Keratinocyte (primary cell): Measurements from ENCODE around the gene CDK2AP2. TPM values are rescaled to one million over a fixed set of nuclear protein-coding genes. Genes with fewer than 3 reads are reported as not detected.

Experiments used
- DNase-seq: peaks from one replicate; pipeline ENCODE4 v3.0.0-alpha.2; 2011; ENCODE audit warnings: low read depth, missing footprints, low spot score
- FAIRE-seq: peaks from 2 replicates; lab custom pipeline; 2011; peaks lifted over from hg19 to GRCh38; lab: Jason Lieb, UNC
- H2AFZ ChIP-seq: 2 replicates; pipeline ENCODE4 v1.6.0; 2012; ENCODE audit warnings: low read length, control low read depth, inconsistent platforms; ENCODE audit not compliant: control insufficient read depth
- H3K27ac ChIP-seq: 2 replicates; pipeline ENCODE4 v1.5.1; 2011; ENCODE audit warnings: low read length; ENCODE audit not compliant: control insufficient read depth, insufficient read depth
- H3K27me3 ChIP-seq: 3 replicates; pipeline ENCODE4 v1.6.0; 2011; ENCODE audit warnings: low read length; ENCODE audit not compliant: control insufficient read depth, insufficient read depth; ENCODE audit errors: extremely low read depth
- H3K36me3 ChIP-seq, 2 experiments: 2 replicates in 1 of 2; 3 replicates in 1 of 2; pipeline ENCODE4 v1.5.1; 2011; ENCODE audit warnings: low read length in 2 of 2, mild to moderate bottlenecking in 1 of 2; ENCODE audit not compliant: control insufficient read depth in 2 of 2, insufficient read depth in 2 of 2; ENCODE audit errors: extremely low read depth in 1 of 2
- H3K4me1 ChIP-seq: 3 replicates; pipeline ENCODE4 v1.5.1; 2011; ENCODE audit warnings: low read length; ENCODE audit not compliant: control insufficient read depth, insufficient read depth; ENCODE audit errors: extremely low read depth
- H3K4me2 ChIP-seq: 3 replicates; pipeline ENCODE4 v1.6.0; 2011; ENCODE audit warnings: low read depth, low read length; ENCODE audit not compliant: control insufficient read depth, insufficient read depth; ENCODE audit errors: extremely low read depth
- H3K4me3 ChIP-seq, 3 experiments: fragments of 200-600 bp in 1 of 3; sonication (generic) in 1 of 3; 2 replicates in 2 of 3; 3 replicates in 1 of 3; pipeline ENCODE4 v1.5.1; 2011 to 2016; ENCODE audit warnings: low read length in 3 of 3, mild to moderate bottlenecking in 3 of 3, control low read depth in 2 of 3, inconsistent platforms in 1 of 3, low read depth in 1 of 3, mixed read lengths in 1 of 3, mixed run types in 1 of 3, moderate library complexity in 1 of 3; ENCODE audit not compliant: control insufficient read depth in 2 of 3, insufficient read depth in 2 of 3; ENCODE audit errors: extremely low read depth in 1 of 3
- H3K79me2 ChIP-seq: 2 replicates; pipeline ENCODE4 v1.6.0; 2012; ENCODE audit warnings: low read length; ENCODE audit not compliant: control insufficient read depth, insufficient read depth
- H3K9ac ChIP-seq: 3 replicates; pipeline ENCODE4 v1.6.0; 2011; ENCODE audit warnings: low read length; ENCODE audit not compliant: control insufficient read depth, insufficient read depth; ENCODE audit errors: extremely low read depth
- H3K9me1 ChIP-seq: 3 replicates; pipeline ENCODE4 v1.6.0; 2011; ENCODE audit warnings: low read length; ENCODE audit not compliant: control insufficient read depth, insufficient read depth; ENCODE audit errors: extremely low read depth
- H3K9me3 ChIP-seq: 2 replicates; pipeline ENCODE4 v1.5.1; 2012; ENCODE audit warnings: low read depth, low read length; ENCODE audit not compliant: control insufficient read depth
- H4K20me1 ChIP-seq: 3 replicates; pipeline ENCODE4 v1.6.0; 2011; ENCODE audit warnings: low read length; ENCODE audit not compliant: control insufficient read depth, insufficient read depth; ENCODE audit errors: extremely low read depth
- CTCF ChIP-seq, 3 experiments: IDR thresholded peaks in 1 of 3; conservative IDR thresholded peaks in 1 of 3; optimal IDR thresholded peaks in 1 of 3; 2 replicates in 2 of 3; 3 replicates in 1 of 3; pipeline versions ENCODE3 to v1.5.1; 2011; ENCODE audit warnings: low read length in 3 of 3, mild to moderate bottlenecking in 3 of 3, moderate library complexity in 2 of 3, control low read depth in 1 of 3, inconsistent platforms in 1 of 3; ENCODE audit not compliant: insufficient read depth in 2 of 3; ENCODE audit errors: extremely low read depth in 1 of 3
- EZH2 ChIP-seq: IDR thresholded peaks from one replicate; pipeline ENCODE4 v1.6.1; 2012; ENCODE audit warnings: inconsistent platforms, mild to moderate bottlenecking, low read length, moderate library complexity
- dilution Hi-C: fragments of 300-500 bp; cut with MboI; formaldehyde crosslinking; loops from one replicate; pipeline ENCODE4 v1.7.0; 2020; ENCODE audit warnings: low sequenced_read_pairs; ENCODE audit not compliant: extremely low pct_ligation_motif_present
- polyA plus RNA-seq, 5 experiments: library from polyadenylated mRNA; depleted of rRNA in 3 of 5; stranded (reverse) in 3 of 5; stranded (forward) in 1 of 5; unstranded in 1 of 5; fragments of >200 nt; gene quantifications; 1 replicate in 1 of 5; 2 replicates in 3 of 5; 3 replicates in 1 of 5; pipeline versions ENCODE4 v1.2.1 to v1.2.3, GENCODE V29; 2011 to 2012; ENCODE audit warnings: missing spikeins in 2 of 5, low read depth in 1 of 5, low replicate concordance in 1 of 5

CDK2AP2 gene
- polyA plus RNA-seq, 1 donor (not counting 4 experiments of a cell fraction or from before 2014, with no cell fraction given) = 9.7 TPM

- dilution Hi-C loops = no loop called here
- Histone ChIP-seq H3K4me1 (no peaks in the 10 kb centered on the region), H2AFZ (no peak overlapping the region), H3K4me3 (no peak overlapping the region), H3K36me3 (peaks cover 9 to 28% of the 10 kb centered on the region in 2 experiments), H4K20me1 (no peaks in the 10 kb centered on the region), H3K27ac (no peak overlapping the region), H3K4me2 (no peak overlapping the region), H3K9ac (no peak overlapping the region), H3K9me1 (no peaks in the 10 kb centered on the region), H3K79me2 (peaks cover 1% of the 10 kb centered on the region), H3K27me3 (no peaks in the 10 kb centered on the region), H3K9me3 (no peaks in the 10 kb centered on the region)
- FAIRE-seq (no peak), DNase-seq (no peak)
- no peak for TF ChIP-seq CTCF (optimal IDR thresholded peaks at IDR 0.05 in 1 of 3, IDR thresholded peaks at IDR 0.05 in 1 of 3, conservative IDR thresholded peaks at IDR 0.05 in 1 of 3; ENCODE audit: extremely low read depth in 1 of 3, insufficient read depth in 2 of 3, low read length in 3 of 3)
These were observed 9.4 kb downstream of the CDK2AP2 start for GRCh38 chr11:67498544-67498972.

- dilution Hi-C loops = no loop called here
- Histone ChIP-seq H4K20me1 (no peaks in the 10 kb centered on the region), H2AFZ (no peak overlapping the region), H3K4me3 (no peak overlapping the region), H3K4me1 (no peaks in the 10 kb centered on the region), H3K79me2 (no peaks in the 10 kb centered on the region), H3K27me3 (no peaks in the 10 kb centered on the region), H3K9me1 (no peaks in the 10 kb centered on the region), H3K4me2 (no peak overlapping the region), H3K27ac (no peak overlapping the region), H3K9me3 (no peaks in the 10 kb centered on the region), H3K36me3 (peaks cover 9 to 29% of the 10 kb centered on the region in 2 experiments), H3K9ac (no peak overlapping the region)
- DNase-seq = no peak
- FAIRE-seq = no peak
- no peak for TF ChIP-seq EZH2
- no peak for TF ChIP-seq CTCF (optimal IDR thresholded peaks at IDR 0.05 in 1 of 3, IDR thresholded peaks at IDR 0.05 in 1 of 3, conservative IDR thresholded peaks at IDR 0.05 in 1 of 3; ENCODE audit: extremely low read depth in 1 of 3, insufficient read depth in 2 of 3, low read length in 3 of 3)
These were observed 10.2 kb downstream of the CDK2AP2 start for GRCh38 chr11:67497656-67498291.
